BE2C (cell line): ENCODE data around the gene RUNX2.

Source experiments
- DNase-seq: peaks from one replicate; pipeline ENCODE4 v3.0.0-alpha.2; 2020
- H3K27me3 ChIP-seq: fragments of 250-450 bp; sonication (Bioruptor Pico); 2 replicates; pipeline ENCODE4 v1.5.1; 2020; ENCODE audit warnings: mild to moderate bottlenecking
- H3K36me3 ChIP-seq: fragments of 250-450 bp; sonication (Bioruptor Pico); 2 replicates; pipeline ENCODE4 v1.5.1; 2020; ENCODE audit warnings: mild to moderate bottlenecking
- H3K4me1 ChIP-seq: fragments of 250-450 bp; sonication (Bioruptor Pico); 2 replicates; pipeline ENCODE4 v1.5.1; 2020
- H3K4me3 ChIP-seq: 2 replicates; pipeline ENCODE4 v1.5.1; 2011; ENCODE audit warnings: low read depth, low read length
- H3K9me3 ChIP-seq: fragments of 250-450 bp; sonication (Bioruptor Pico); 2 replicates; pipeline ENCODE4 v1.5.1; 2020
- TF ChIP-seq, protein P1 (sequence below): IDR thresholded peaks from 2 replicates; pipeline ENCODE4 v1.5.1; 2012; ENCODE audit warnings: mild to moderate bottlenecking, low read depth, low read length

RUNX2 gene

GRCh38 chr6:45576648-45577624, 248.8 kb downstream of the RUNX2 start:
- TF ChIP-seq, protein P1, sequence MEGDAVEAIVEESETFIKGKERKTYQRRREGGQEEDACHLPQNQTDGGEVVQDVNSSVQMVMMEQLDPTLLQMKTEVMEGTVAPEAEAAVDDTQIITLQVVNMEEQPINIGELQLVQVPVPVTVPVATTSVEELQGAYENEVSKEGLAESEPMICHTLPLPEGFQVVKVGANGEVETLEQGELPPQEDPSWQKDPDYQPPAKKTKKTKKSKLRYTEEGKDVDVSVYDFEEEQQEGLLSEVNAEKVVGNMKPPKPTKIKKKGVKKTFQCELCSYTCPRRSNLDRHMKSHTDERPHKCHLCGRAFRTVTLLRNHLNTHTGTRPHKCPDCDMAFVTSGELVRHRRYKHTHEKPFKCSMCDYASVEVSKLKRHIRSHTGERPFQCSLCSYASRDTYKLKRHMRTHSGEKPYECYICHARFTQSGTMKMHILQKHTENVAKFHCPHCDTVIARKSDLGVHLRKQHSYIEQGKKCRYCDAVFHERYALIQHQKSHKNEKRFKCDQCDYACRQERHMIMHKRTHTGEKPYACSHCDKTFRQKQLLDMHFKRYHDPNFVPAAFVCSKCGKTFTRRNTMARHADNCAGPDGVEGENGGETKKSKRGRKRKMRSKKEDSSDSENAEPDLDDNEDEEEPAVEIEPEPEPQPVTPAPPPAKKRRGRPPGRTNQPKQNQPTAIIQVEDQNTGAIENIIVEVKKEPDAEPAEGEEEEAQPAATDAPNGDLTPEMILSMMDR, result no peak
- Histone ChIP-seq H3K27me3 (no peaks in the 10 kb centered on the region), H3K4me3 (no peak overlapping the region), H3K9me3 (no peaks in the 10 kb centered on the region), H3K36me3 (no peaks in the 10 kb centered on the region), H3K4me1 (no peaks in the 10 kb centered on the region)
- no peak for DNase-seq

DNA sequence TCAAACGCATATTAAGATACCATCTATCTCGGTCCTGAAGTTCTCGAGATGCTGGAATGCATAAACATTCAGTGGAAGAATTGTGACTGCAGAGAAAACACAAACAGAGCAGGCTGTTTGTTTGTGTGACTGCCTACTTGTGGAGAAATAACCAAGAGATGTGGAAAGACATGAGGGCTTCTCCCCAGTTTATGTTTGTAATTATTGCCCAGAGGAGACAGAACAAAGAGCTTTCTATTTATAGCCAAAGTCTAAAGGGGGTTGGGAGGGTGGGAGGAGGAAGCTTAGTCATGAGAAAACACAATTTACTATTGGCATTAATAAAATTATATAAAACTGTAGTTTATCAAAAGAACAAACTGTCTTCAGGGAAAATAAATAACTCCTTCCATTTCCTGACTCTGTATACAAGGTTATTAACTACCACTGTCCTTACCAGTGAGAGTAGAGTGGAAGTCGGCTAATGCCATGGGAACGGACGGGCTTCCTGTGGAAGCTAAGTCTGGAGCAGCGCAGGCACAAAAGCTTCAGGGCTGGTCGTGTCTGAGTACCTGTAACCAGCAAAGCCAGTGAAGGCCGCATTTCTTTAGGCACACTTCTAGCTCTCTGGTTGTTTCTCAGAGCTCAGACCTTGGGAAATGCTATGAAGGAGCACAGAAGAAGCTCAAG, 249.8 kb downstream of the RUNX2 start:
- no peak for DNase-seq
- H3K4me3 ChIP-seq, result no peak overlapping the region
- H3K27me3 ChIP-seq, result no peaks in the 10 kb centered on the region
- no peaks in the 10 kb centered on the region for H3K36me3 ChIP-seq
- no peaks in the 10 kb centered on the region for H3K4me1 ChIP-seq
- TF ChIP-seq, protein P1, result no peak
- no peaks in the 10 kb centered on the region for H3K9me3 ChIP-seq

DNA sequence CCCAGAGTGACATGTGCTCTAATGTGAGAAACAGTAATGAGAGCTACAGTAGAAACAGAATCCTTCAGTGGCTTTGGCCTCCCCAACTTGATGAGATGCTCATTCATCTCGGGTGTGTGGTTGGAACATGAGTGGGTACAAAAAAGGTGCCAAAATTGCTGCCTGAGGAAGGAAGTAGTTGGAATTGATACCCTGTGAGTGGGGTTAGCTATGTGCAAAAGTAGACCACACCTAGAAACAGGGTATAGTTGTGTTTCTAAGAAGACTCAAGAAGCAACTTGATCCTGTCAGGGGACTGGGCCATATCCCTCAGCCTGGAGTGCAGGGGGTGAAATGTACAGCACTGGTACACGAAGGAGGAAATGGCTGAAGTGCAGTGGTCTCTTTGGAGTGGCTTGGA, 256.0 kb downstream of the RUNX2 start:
- Histone ChIP-seq H3K36me3 (no peaks in the 10 kb centered on the region), H3K27me3 (no peaks in the 10 kb centered on the region), H3K4me3 (no peak overlapping the region), H3K9me3 (no peaks in the 10 kb centered on the region), H3K4me1 (no peaks in the 10 kb centered on the region)
- DNase-seq, result no peak
- TF ChIP-seq, protein P1, result no peak

GRCh38 chr6:45586216-45587171, 258.4 kb downstream of the RUNX2 start:
- TF ChIP-seq, protein P1, result no peak
- no peaks in the 10 kb centered on the region for H3K9me3 ChIP-seq
- H3K4me1 ChIP-seq, result no peaks in the 10 kb centered on the region
- H3K36me3 ChIP-seq, result no peaks in the 10 kb centered on the region
- H3K4me3 ChIP-seq, result no peak overlapping the region
- DNase-seq, result no peak
- H3K27me3 ChIP-seq, result no peaks in the 10 kb centered on the region

DNA sequence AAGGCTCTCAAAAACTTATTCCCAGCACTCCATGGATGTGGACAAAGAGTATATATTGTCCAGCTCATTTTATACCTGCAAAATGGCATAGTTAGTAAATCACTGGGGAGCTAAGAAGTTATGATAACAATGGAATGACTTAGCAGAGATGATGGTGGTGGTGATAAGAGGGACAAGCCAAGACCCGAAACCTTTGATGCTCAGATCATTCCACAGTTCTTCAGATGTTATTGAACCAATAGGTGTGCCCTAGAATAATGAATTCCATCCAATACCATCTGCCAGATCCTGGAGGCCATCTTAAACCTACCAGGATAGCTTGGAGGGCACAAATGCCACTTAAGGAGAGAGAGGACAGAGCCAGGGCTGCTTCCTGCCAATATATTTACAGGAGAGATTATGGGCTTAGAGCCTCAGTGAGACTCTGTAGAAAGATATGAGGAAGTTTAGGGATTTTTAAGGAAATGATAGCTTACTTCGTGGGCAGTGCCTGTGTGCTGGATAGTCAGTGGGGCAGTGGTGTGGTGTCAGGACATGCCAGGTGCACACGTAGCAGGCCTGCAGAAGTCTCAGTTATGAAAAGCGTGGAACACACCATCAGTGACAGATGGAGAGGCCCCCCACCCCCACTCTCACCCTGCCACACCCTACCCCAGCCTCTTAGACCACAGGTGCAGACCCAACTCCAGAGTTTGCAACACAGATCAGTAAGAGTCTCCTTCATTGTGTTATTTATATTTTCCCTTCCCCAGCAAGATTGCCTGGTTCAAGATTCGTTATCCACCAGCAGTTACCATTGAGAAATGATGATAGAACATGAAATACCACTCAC, 259.3 kb downstream of the RUNX2 start:
- H3K36me3 ChIP-seq, result no peaks in the 10 kb centered on the region
- no peaks in the 10 kb centered on the region for H3K4me1 ChIP-seq
- no peak for DNase-seq
- no peaks in the 10 kb centered on the region for H3K9me3 ChIP-seq
- no peak overlapping the region for H3K4me3 ChIP-seq
- TF ChIP-seq, protein P1, result no peak
- no peaks in the 10 kb centered on the region for H3K27me3 ChIP-seq
